Gastrocnemius medialis (tissue), 4 donors: ENCODE data around the gene PPOX. TPM values are rescaled to one million over a fixed set of nuclear protein-coding genes. Genes with fewer than 3 reads are reported as not detected.

Source experiments
- ATAC-seq, 2 donors: fragments of 150-250 bp; one replicate each; pipeline ENCODE4 v1.9.1; 2016
- DNase-seq, 2 donors: peaks; one replicate each; pipeline ENCODE4 v3.0.0-alpha.2; 2019
- H3K27ac ChIP-seq, 4 donors: fragments of 200-600 bp; sonication (generic); 1 replicate in 1 of 4; 2 replicates in 3 of 4; pipeline ENCODE4 v1.5.1; 2016 to 2018; ENCODE audit warnings: mild to moderate bottlenecking in 2 of 4, moderate library complexity in 1 of 4
- H3K27me3 ChIP-seq, 3 donors: fragments of 200-600 bp; sonication (generic) in 2 of 3; 1 replicate in 1 of 3; 2 replicates in 2 of 3; pipeline versions ENCODE4 v1.5.1 to v1.6.0; 2016 to 2019; ENCODE audit warnings: mild to moderate bottlenecking in 1 of 3, moderate library complexity in 1 of 3
- H3K36me3 ChIP-seq, 2 donors: fragments of 200-600 bp; sonication (generic) in 1 of 2; one replicate each; pipeline ENCODE4 v1.5.1; 2017 to 2018
- H3K4me1 ChIP-seq, 2 donors: fragments of 200-600 bp; sonication (generic) in 1 of 2; one replicate each; pipeline ENCODE4 v1.5.1; 2016 to 2017; ENCODE audit warnings: mild to moderate bottlenecking in 2 of 2
- H3K4me3 ChIP-seq, 4 donors: fragments of 200-600 bp; sonication (generic) in 3 of 4; 1 replicate in 1 of 4; 2 replicates in 3 of 4; pipeline ENCODE4 v1.5.1; 2016 to 2019; ENCODE audit warnings: mild to moderate bottlenecking in 2 of 4
- H3K9me3 ChIP-seq, 3 donors: fragments of 200-600 bp; sonication (generic) in 2 of 3; 1 replicate in 1 of 3; 2 replicates in 2 of 3; pipeline ENCODE4 v1.5.1; 2016 to 2019
- POLR2A ChIP-seq, 2 donors: fragments of 450-650 bp; IDR thresholded peaks; one replicate each; pipeline ENCODE4 v1.6.1; 2017; ENCODE audit warnings: antibody characterized with exemption in 2 of 2, mild to moderate bottlenecking in 2 of 2, moderate library complexity in 2 of 2
- in situ Hi-C, 4 donors: fragments of 200-750 bp; cut with MboI; loops; one replicate each; pipeline versions ENCODE4 v1.15.0 to v1.8.0; 2017; ENCODE audit warnings: low sequenced_read_pairs in 4 of 4
- intact Hi-C: fragments of 100-400 bp; cut with DNase I; formaldehyde crosslinking; loops from one replicate; pipeline ENCODE4 v1.15.1; 2023; ENCODE audit warnings: low total_unique reads
- total RNA-seq, 4 donors: library from RNA; depleted of rRNA; stranded (reverse); fragments of >200 nt; gene quantifications; one replicate each; pipeline versions ENCODE4 v1.1.0 to v1.2.3, GENCODE V29; 2016
- TF ChIP-seq, protein P1 (sequence below), 5 experiments: fragments of 450-650 bp in 3 of 5; fragments of 200-600 bp in 2 of 5; sonication (generic) in 2 of 5; IDR thresholded peaks in 4 of 5; conservative IDR thresholded peaks in 1 of 5; 1 replicate in 4 of 5; 2 replicates in 1 of 5; pipeline ENCODE4 v1.5.1; 2016 to 2019; ENCODE audit warnings: antibody characterized with exemption in 5 of 5, mild to moderate bottlenecking in 3 of 5, moderate library complexity in 3 of 5

PPOX gene
- total RNA-seq, 4 donors from 2014 or later = 4.0 to 14.7 (median 7.3) TPM

DNA sequence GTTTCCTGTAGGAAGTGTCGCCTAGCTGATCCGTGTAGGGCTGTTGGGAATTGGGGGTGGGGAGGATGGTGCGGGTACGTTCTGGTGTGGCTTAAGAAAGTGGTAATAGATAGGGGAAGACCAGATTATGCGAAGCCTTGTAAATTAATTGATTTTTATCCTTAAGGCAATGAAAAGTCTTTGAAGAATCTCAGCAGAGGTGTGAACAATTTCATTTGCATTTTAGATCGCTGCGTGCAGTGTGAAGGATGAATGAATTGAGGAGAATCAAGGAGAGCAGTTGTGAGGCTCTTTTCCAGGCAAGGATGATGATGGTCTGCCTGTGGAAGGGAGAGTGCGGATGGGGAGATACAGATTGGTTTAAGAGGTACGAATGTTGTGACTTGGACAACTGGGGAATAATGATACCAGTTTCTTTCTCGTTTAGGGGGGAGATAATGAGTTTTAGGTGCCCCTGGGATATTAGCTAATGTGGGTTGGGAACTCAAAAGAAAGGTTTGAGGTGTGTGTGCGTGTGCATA lies 32.9 kb upstream of the PPOX start:
- in situ Hi-C loops = no loop called here
- no peaks in the 10 kb centered on the region for H3K27me3 ChIP-seq
- H3K4me3 ChIP-seq = peak overlapping the region; percentile 83 to 91 (median 84)
- peaks cover 54 to 59% of the 10 kb centered on the region in 2 donors for H3K4me1 ChIP-seq
- no peak for ATAC-seq
- DNase-seq = no peak
- TF ChIP-seq POLR2A (IDR thresholded peaks at IDR 0.05) = no peak
- TF ChIP-seq, protein P1, sequence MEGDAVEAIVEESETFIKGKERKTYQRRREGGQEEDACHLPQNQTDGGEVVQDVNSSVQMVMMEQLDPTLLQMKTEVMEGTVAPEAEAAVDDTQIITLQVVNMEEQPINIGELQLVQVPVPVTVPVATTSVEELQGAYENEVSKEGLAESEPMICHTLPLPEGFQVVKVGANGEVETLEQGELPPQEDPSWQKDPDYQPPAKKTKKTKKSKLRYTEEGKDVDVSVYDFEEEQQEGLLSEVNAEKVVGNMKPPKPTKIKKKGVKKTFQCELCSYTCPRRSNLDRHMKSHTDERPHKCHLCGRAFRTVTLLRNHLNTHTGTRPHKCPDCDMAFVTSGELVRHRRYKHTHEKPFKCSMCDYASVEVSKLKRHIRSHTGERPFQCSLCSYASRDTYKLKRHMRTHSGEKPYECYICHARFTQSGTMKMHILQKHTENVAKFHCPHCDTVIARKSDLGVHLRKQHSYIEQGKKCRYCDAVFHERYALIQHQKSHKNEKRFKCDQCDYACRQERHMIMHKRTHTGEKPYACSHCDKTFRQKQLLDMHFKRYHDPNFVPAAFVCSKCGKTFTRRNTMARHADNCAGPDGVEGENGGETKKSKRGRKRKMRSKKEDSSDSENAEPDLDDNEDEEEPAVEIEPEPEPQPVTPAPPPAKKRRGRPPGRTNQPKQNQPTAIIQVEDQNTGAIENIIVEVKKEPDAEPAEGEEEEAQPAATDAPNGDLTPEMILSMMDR (IDR thresholded peaks at IDR 0.05 in 4 of 5, conservative IDR thresholded peaks at IDR 0.05 in 1 of 5) = no peak
- H3K27ac ChIP-seq = peak overlapping the region; percentile 94 to 98 (median 96)
- H3K36me3 ChIP-seq = peaks cover 0 to 24% of the 10 kb centered on the region in 2 donors
- intact Hi-C loops = loop anchor here (1.0 to 10.0 kb wide), 5 partner anchors 20 to 1098 kb away; partner anchors contain the start of genes NDUFS2, PIGM, TOMM40L and UFC1
- H3K9me3 ChIP-seq = no peaks in the 10 kb centered on the region

DNA sequence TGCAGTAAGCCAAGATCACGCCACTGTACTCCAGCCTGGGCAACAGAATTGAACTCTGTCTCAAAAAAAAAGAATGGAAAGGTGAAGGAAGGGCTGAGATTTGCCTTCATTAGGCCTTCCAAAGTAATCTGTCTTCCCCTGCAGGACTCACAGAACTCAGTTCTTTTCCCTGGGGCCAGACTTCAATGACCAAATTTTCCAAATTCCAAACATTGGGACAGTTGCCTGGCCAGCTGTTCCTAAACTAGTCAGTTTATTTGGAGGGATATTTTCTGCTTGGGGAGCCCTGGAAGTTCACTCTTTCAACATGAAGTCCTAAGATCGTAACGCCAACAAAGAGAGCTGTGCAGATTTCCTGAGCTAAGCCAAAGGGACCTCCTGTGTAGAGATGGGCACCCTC lies 28.3 kb upstream of the PPOX start:
- intact Hi-C loops = loop anchor here (10.0 kb wide), 1 partner anchor 1103 kb away; the partner anchor contains the start of gene PIGM
- in situ Hi-C loops = no loop called here
- Histone ChIP-seq H3K27me3 (no peaks in the 10 kb centered on the region), H3K27ac (peak overlapping the region in 2 of 4 donors; percentile 20 to 28), H3K4me1 (peaks cover 26 to 36% of the 10 kb centered on the region in 2 donors), H3K9me3 (no peaks in the 10 kb centered on the region), H3K4me3 (no peak overlapping the region), H3K36me3 (peaks cover 0 to 6% of the 10 kb centered on the region in 2 donors)
- ATAC-seq = no peak
- TF ChIP-seq, protein P1 (IDR thresholded peaks at IDR 0.05 in 4 of 5, conservative IDR thresholded peaks at IDR 0.05 in 1 of 5) = no peak
- TF ChIP-seq POLR2A (IDR thresholded peaks at IDR 0.05) = no peak
- DNase-seq = no peak

DNA sequence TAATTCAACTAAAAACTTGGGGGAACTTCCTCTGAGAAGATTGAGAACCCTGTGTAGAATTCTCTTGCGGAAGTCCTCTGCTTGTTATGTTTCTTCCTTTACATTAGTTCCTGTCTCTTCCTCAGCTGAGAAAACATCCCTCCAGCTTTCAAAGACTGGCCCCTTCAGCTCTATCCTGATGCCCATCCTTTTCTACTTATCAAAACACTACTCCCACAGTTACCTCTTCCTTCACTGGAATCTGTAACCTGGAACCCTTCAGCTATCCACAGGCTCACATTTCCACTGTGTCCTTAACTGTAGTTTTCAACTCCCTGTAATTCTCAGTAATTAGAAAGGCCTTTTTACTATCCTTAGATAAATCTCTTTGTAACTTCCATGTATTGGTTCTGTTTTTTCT lies 27.8 kb upstream of the PPOX start:
- Histone ChIP-seq H3K27ac (peak overlapping the region in 2 of 4 donors; percentile 15 to 28), H3K4me3 (no peak overlapping the region), H3K27me3 (no peaks in the 10 kb centered on the region), H3K4me1 (peaks cover 25 to 33% of the 10 kb centered on the region in 2 donors), H3K9me3 (no peaks in the 10 kb centered on the region), H3K36me3 (peaks cover 0 to 6% of the 10 kb centered on the region in 2 donors)
- ATAC-seq = no peak
- intact Hi-C loops (loop anchor here (10.0 kb wide), 1 partner anchor 1104 kb away; the partner anchor contains the start of gene PIGM), in situ Hi-C loops (no loop called here)
- no peak for DNase-seq
- no peak for TF ChIP-seq POLR2A (IDR thresholded peaks at IDR 0.05)
- TF ChIP-seq, protein P1 (IDR thresholded peaks at IDR 0.05 in 4 of 5, conservative IDR thresholded peaks at IDR 0.05 in 1 of 5) = no peak

DNA sequence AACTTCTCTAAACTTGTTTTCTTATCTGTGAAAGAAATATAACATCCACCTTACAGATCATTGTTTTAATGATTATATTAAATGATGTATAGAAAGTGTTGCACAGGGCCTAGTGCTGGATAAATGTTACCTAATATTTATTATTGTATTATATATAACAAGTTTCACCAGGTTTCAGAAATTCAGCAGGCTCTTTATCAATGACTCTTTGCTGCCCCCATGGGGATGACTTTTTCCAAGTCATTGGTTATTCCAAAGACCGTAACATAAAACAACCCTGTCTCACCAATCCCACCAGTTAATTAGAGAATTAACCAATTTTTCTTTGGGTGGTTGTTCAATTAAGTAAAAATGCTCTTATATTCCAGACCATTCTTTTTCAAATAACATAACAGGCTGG lies 26.5 kb upstream of the PPOX start:
- intact Hi-C loops = loop anchor here (10.0 kb wide), 1 partner anchor 1105 kb away; the partner anchor contains the start of gene PIGM
- Histone ChIP-seq H3K9me3 (no peaks in the 10 kb centered on the region), H3K27me3 (no peaks in the 10 kb centered on the region)

More for the DNA sequence above, 26.5 kb upstream of the PPOX start:
- in situ Hi-C loops = no loop called here
- Histone ChIP-seq H3K4me1 (peaks cover 16 to 24% of the 10 kb centered on the region in 2 donors), H3K4me3 (no peak overlapping the region), H3K36me3 (peaks cover 0 to 1% of the 10 kb centered on the region in 2 donors), H3K27ac (no peak overlapping the region)
- DNase-seq = no peak
- TF ChIP-seq, protein P1 (IDR thresholded peaks at IDR 0.05 in 4 of 5, conservative IDR thresholded peaks at IDR 0.05 in 1 of 5) = peak in 4 of 5 experiments; percentile 16 to 49 (median 31)
- TF ChIP-seq POLR2A (IDR thresholded peaks at IDR 0.05) = no peak
- peak in 1 of 2 donors; percentile 24 for ATAC-seq
